GM12878 (cell line): ENCODE data around the gene CCDC18. TPM values are rescaled to one million over a fixed set of nuclear protein-coding genes. Genes with fewer than 3 reads are reported as not detected.

Experiments used
- E2F4 ChIP-seq: IDR thresholded peaks from 2 replicates; pipeline ENCODE4 v1.6.1; 2012; ENCODE audit warnings: low read depth, low read length, improper control_type of control experiment
- EGR1 ChIP-seq, 2 experiments: IDR thresholded peaks; 1 replicate in 1 of 2; 2 replicates in 1 of 2; pipeline ENCODE4 v1.6.1; 2011 to 2012; ENCODE audit warnings: low read depth in 2 of 2, low read length in 2 of 2, borderline replicate concordance in 1 of 2, mild to moderate bottlenecking in 1 of 2, moderate library complexity in 1 of 2
- GATAD2B ChIP-seq: fragments of 450-650 bp; conservative IDR thresholded peaks from 2 replicates; pipeline ENCODE4 v1.6.1; 2017; ENCODE audit warnings: low read depth, mild to moderate bottlenecking, moderate library complexity
- IKZF2 ChIP-seq, 2 experiments: fragments of 450-650 bp; IDR thresholded peaks; 2 replicates each; pipeline ENCODE4 v1.6.1; 2017; ENCODE audit warnings: mild to moderate bottlenecking in 2 of 2, moderate library complexity in 2 of 2
- NFYB ChIP-seq: IDR thresholded peaks from 2 replicates; pipeline ENCODE4 v1.6.1; 2011; ENCODE audit warnings: low read depth, mild to moderate bottlenecking, low read length, improper control_type of control experiment, moderate library complexity; ENCODE audit not compliant: insufficient read depth
- RELA ChIP-seq: fragments of 450-650 bp; IDR thresholded peaks from 2 replicates; pipeline ENCODE4 v1.8.0; 2014; ENCODE audit warnings: borderline replicate concordance; ENCODE audit not compliant: partially characterized antibody
- RELB ChIP-seq: fragments of 450-650 bp; IDR thresholded peaks from 2 replicates; pipeline ENCODE4 v1.6.1; 2017; ENCODE audit warnings: low read depth, mild to moderate bottlenecking, moderate library complexity
- SIX5 ChIP-seq: IDR thresholded peaks from 2 replicates; pipeline ENCODE4 v1.6.1; 2011; ENCODE audit warnings: mild to moderate bottlenecking, low read depth, low read length, moderate library complexity; ENCODE audit not compliant: severe bottlenecking
- SP1 ChIP-seq: IDR thresholded peaks from one replicate; pipeline ENCODE4 v1.6.1; 2011; ENCODE audit warnings: low read depth, low read length
- SUPT20H ChIP-seq: IDR thresholded peaks from 2 replicates; pipeline ENCODE4 v1.6.1; 2011; ENCODE audit warnings: low read depth, mild to moderate bottlenecking, low read length, moderate library complexity, borderline replicate concordance; ENCODE audit not compliant: control insufficient read depth
- TAF1 ChIP-seq: IDR thresholded peaks from 2 replicates; pipeline ENCODE4 v1.6.1; 2011; ENCODE audit warnings: mild to moderate bottlenecking, low read depth, low read length, borderline replicate concordance
- polyA plus RNA-seq, 11 experiments: library from polyadenylated mRNA; depleted of rRNA in 4 of 11; unstranded in 6 of 11; stranded (reverse) in 5 of 11; fragments of >200 nt; fragmentation: Nextera tagmentation in 4 of 11; fragmentation: Illumina TruSeq in 1 of 11; extraction: Ambion mirVana in 4 of 11; extraction: Trizol in 1 of 11; gene quantifications; 1 replicate in 1 of 11; 2 replicates in 10 of 11; pipeline versions ENCODE4 v1.2.1 to v1.2.3, GENCODE V29; 2011 to 2016; ENCODE audit warnings: inconsistent platforms in 2 of 11, missing spikeins in 2 of 11, low read depth in 1 of 11
- total RNA-seq, 4 experiments: library from RNA; depleted of rRNA in 3 of 4; stranded (reverse); fragments of >200 nt in 3 of 4; fragmentation: Illumina TruSeq in 1 of 4; extraction: Trizol in 1 of 4; gene quantifications; 2 replicates each; pipeline versions ENCODE4 v1.2.1 to v1.2.3, GENCODE V29; 2013 to 2021
- TF ChIP-seq, protein P1 (sequence below): fragments of 450-650 bp; conservative IDR thresholded peaks from 2 replicates; pipeline ENCODE4 v1.6.1; 2017; ENCODE audit warnings: mild to moderate bottlenecking, moderate library complexity
- TF ChIP-seq, protein P2 (sequence below): IDR thresholded peaks from 2 replicates; pipeline ENCODE4 v1.6.1; 2012; ENCODE audit warnings: low read depth, low read length, improper control_type of control experiment

The CCDC18 gene
- total and polyA plus RNA-seq, 10 of the 15 experiments (the other 5 are each of a cell fraction or from before 2014, with no cell fraction given): 15.6 to 34.9 (median 19.5) TPM

- TF ChIP-seq, protein P1, sequence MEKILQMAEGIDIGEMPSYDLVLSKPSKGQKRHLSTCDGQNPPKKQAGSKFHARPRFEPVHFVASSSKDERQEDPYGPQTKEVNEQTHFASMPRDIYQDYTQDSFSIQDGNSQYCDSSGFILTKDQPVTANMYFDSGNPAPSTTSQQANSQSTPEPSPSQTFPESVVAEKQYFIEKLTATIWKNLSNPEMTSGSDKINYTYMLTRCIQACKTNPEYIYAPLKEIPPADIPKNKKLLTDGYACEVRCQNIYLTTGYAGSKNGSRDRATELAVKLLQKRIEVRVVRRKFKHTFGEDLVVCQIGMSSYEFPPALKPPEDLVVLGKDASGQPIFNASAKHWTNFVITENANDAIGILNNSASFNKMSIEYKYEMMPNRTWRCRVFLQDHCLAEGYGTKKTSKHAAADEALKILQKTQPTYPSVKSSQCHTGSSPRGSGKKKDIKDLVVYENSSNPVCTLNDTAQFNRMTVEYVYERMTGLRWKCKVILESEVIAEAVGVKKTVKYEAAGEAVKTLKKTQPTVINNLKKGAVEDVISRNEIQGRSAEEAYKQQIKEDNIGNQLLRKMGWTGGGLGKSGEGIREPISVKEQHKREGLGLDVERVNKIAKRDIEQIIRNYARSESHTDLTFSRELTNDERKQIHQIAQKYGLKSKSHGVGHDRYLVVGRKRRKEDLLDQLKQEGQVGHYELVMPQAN: peak; percentile 45; the same call in 1 of the 2 replicates
- TF ChIP-seq TAF1 (peak; percentile 80), NFYB (peak; percentile 71; the same call in 1 of the 2 replicates), EGR1 (IDR thresholded peaks at IDR 0.05; ENCODE audit: borderline replicate concordance in 1 of 2, low read depth in 2 of 2, low read length in 2 of 2) (peak; percentile 23 to 53; a peak in 2 of 3 replicates), SIX5 (peak; percentile 83), GATAD2B (peak; percentile 67), RELB (peak; percentile 14), RELA (peak; percentile 10), IKZF2 (IDR thresholded peaks at IDR 0.05) (peak; percentile 59 to 65; a peak in 3 of 4 replicates), SUPT20H (no peak), E2F4 (no peak; the same call in none of the 2 replicates), SP1 (peak; percentile 54)
- TF ChIP-seq, protein P2, sequence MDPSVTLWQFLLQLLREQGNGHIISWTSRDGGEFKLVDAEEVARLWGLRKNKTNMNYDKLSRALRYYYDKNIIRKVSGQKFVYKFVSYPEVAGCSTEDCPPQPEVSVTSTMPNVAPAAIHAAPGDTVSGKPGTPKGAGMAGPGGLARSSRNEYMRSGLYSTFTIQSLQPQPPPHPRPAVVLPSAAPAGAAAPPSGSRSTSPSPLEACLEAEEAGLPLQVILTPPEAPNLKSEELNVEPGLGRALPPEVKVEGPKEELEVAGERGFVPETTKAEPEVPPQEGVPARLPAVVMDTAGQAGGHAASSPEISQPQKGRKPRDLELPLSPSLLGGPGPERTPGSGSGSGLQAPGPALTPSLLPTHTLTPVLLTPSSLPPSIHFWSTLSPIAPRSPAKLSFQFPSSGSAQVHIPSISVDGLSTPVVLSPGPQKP: peak; percentile 43
These were observed 420 bp upstream of the CCDC18 start, which contains the start of gene TMED5 (continued) for GRCh38 chr1:93179886-93180722.
